ENCODE data around the gene TEX29. TPM values are rescaled to one million over a fixed set of nuclear protein-coding genes. Genes with fewer than 3 reads are reported as not detected.

Gene TEX29
- total and polyA plus RNA-seq, 2 of the 4 experiments (the other 2 are of a cell fraction): 0.46 TPM; not detected in 1

GRCh38 chr13:111329641-111330040 lies 9.2 kb downstream of the TEX29 start (continued):
- TF ChIP-seq RAD21 (IDR thresholded peaks at IDR 0.05; ENCODE audit: low read length): no peak
- no peak for TF ChIP-seq BHLHE40 (IDR thresholded peaks at IDR 0.05; ENCODE audit: low read depth, low read length)
- TF ChIP-seq SMC3 (IDR thresholded peaks at IDR 0.05; ENCODE audit: low read depth, low read length): no peak

DNA sequence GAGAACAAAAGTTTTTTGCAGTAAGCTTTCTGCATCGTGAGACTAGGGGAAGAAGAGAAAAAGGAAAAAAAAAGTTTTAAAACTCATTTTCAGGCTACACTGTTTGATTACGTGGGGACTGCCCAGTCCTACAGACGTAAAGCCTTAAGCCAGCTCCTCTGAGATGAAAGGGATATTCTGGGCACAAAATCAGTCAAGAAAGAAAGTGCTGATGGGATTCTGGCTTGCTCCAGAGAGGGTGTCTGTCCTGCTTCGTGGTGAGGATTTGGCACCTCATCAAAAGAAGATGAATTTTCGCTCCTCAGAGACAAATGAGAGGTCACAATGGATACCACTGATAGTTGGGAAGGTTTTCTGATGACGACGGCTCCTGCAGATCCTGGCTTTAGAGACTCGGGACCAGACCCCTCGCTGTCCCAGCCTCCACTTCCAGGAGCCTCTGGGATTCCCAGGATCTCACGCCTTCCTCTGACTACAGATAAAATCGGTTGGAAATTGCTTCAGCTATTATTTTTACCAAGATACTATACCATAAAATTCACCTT lies 9.7 kb downstream of the TEX29 start:
- CTCF ChIA-PET: no interaction called here
- Histone ChIP-seq H4K8ac (ENCODE audit: low read depth in 2 of 2, low read length in 2 of 2) (no peak overlapping the region), H3K14ac (replicated peaks; ENCODE audit: low read depth, low read length) (no peak overlapping the region), H3K4ac (ENCODE audit: low read depth, low read length) (no peak overlapping the region), H2BK20ac (ENCODE audit: low read depth, low read length) (no peak overlapping the region), H3K9ac (ENCODE audit: low read depth, low read length) (no peak overlapping the region), H3K4me1 (ENCODE audit: control insufficient read depth, insufficient read depth, low read length) (no peaks in the 10 kb centered on the region), H2AFZ (replicated peaks; ENCODE audit: low read length, poor library complexity) (no peak overlapping the region), H4K91ac (ENCODE audit: insufficient read depth, low read depth, low read length) (no peak overlapping the region), H2AK5ac (ENCODE audit: low read depth, low read length) (no peak overlapping the region), H3K27ac (ENCODE audit: insufficient read depth, low read length) (no peak overlapping the region), H2BK5ac (ENCODE audit: low read depth, low read length, poor library complexity, severe bottlenecking) (no peak overlapping the region), H4K5ac (ENCODE audit: low read depth, low read length) (no peak overlapping the region), H3K79me1 (ENCODE audit: low read depth in 1 of 2, low read length in 2 of 2) (no peaks in the 10 kb centered on the region), H3K4me2 (ENCODE audit: low read depth, low read length) (no peak overlapping the region), H2BK120ac (ENCODE audit: low read depth, low read length) (no peak overlapping the region), H3K23ac (ENCODE audit: low read depth, low read length) (no peak overlapping the region), H3K18ac (ENCODE audit: low read depth, low read length) (no peak overlapping the region), H3K9me3 (ENCODE audit: control insufficient read depth, insufficient read depth, low read length) (peaks cover 3% of the 10 kb centered on the region), H3K56ac (ENCODE audit: extremely low read depth, insufficient read depth, low read length) (no peak overlapping the region), H3K36me3 (ENCODE audit: control insufficient read depth, insufficient read depth, low read length) (no peaks in the 10 kb centered on the region), H4K20me1 (ENCODE audit: insufficient read depth, low read length) (no peaks in the 10 kb centered on the region), H2BK15ac (ENCODE audit: low read depth, low read length) (no peak overlapping the region), H3K4me3 (ENCODE audit: insufficient read depth, low read depth, low read length) (no peak overlapping the region), H2AK9ac (replicated peaks; ENCODE audit: low read depth, low read length, poor library complexity) (no peak overlapping the region), H3K9me1 (ENCODE audit: insufficient read depth, low read length) (no peaks in the 10 kb centered on the region), H3K27me3 (ENCODE audit: control insufficient read depth, insufficient read depth, low read length) (peaks cover 8% of the 10 kb centered on the region; the same call in 1 of the 2 replicates)
- POLR2A ChIA-PET (ENCODE audit: unreplicated experiment): no interaction called here
- 0% methylated on average over 1 of the region's 11 CpGs; no CpG with 5 or more reads in 1 of the 2 experiments for WGBS, 2 experiments (ENCODE audit: extremely low coverage in 2 of 2, insufficient read length in 1 of 2)
- no peak for ATAC-seq (ENCODE audit: low read depth)
- no peak for DNase-seq
- in situ Hi-C loops (cut with MboI; ENCODE audit: low sequenced_read_pairs) (no loop called here), intact Hi-C loops (cut with micrococcal nuclease) (no loop called here), dilution Hi-C loops (cut with HindIII; ENCODE audit: low sequenced_read_pairs, unreplicated experiment) (no loop called here)
- no TSS peak for BruUV-seq (replicated peaks)
- TF ChIP-seq BHLHE40 (IDR thresholded peaks at IDR 0.05; ENCODE audit: low read depth, low read length) (no peak), NFE2L2 (IDR thresholded peaks at IDR 0.05; ENCODE audit: low read depth, low read length) (no peak), MAZ (IDR thresholded peaks at IDR 0.05; ENCODE audit: borderline replicate concordance, low read depth, low read length) (no peak), MXI1 (IDR thresholded peaks at IDR 0.05; ENCODE audit: borderline replicate concordance, low read depth, low read length) (no peak), RFX5 (IDR thresholded peaks at IDR 0.05; ENCODE audit: low read depth, low read length) (no peak), MAFK (IDR thresholded peaks at IDR 0.05; ENCODE audit: low read depth, low read length) (no peak), POLR2A (IDR thresholded peaks at IDR 0.05; ENCODE audit: low read depth, low read length) (no peak), CEBPB (IDR thresholded peaks at IDR 0.05; ENCODE audit: low read depth, low read length) (no peak), CHD1 (IDR thresholded peaks at IDR 0.05; ENCODE audit: low read depth, low read length) (no peak), ELK1 (IDR thresholded peaks at IDR 0.05; ENCODE audit: borderline replicate concordance, low read depth, low read length) (no peak), FOS (IDR thresholded peaks at IDR 0.05; ENCODE audit: low read depth, low read length) (no peak), RAD21 (IDR thresholded peaks at IDR 0.05; ENCODE audit: low read length) (no peak), RCOR1 (IDR thresholded peaks at IDR 0.05; ENCODE audit: insufficient replicate concordance, low read length) (no peak), CTCF (conservative IDR thresholded peaks at IDR 0.05; ENCODE audit: low read depth, low read length) (no peak)

Measured in IMR-90 (cell line).